Left lung (tissue), 10 donors: ENCODE measurements around the gene PTPRD. TPM values are rescaled to one million over a fixed set of nuclear protein-coding genes. Genes with fewer than 3 reads are reported as not detected.

Experiments used
- ATAC-seq: fragments of 200-7000 bp; cut with Tn5 transposase; one replicate; pipeline ENCODE4 v1.9.1; 2020; ENCODE audit warnings: moderate library complexity
- DNase-seq, 4 donors: peaks; one replicate each; pipeline ENCODE4 v3.0.0-alpha.2; 2013 to 2020
- H3K27ac ChIP-seq, 2 donors: fragments of 200-600 bp; sonication (generic) in 1 of 2; one replicate each; pipeline versions ENCODE4 v1.5.0 to v1.8.0; 2020 to 2021
- H3K27me3 ChIP-seq, 2 donors: fragments of 200-600 bp; sonication (generic) in 1 of 2; one replicate each; pipeline versions ENCODE4 v1.5.0 to v1.8.0; 2020 to 2021
- H3K36me3 ChIP-seq, 2 donors: fragments of 200-600 bp; sonication (generic) in 1 of 2; one replicate each; pipeline versions ENCODE4 v1.5.0 to v1.8.0; 2020 to 2021
- H3K4me1 ChIP-seq, 2 donors: fragments of 200-600 bp; one replicate each; pipeline ENCODE4 v1.8.0; 2021
- H3K4me3 ChIP-seq, 2 donors: fragments of 200-600 bp; sonication (generic) in 1 of 2; one replicate each; pipeline versions ENCODE4 v1.5.0 to v1.8.0; 2020 to 2021; ENCODE audit warnings: mild to moderate bottlenecking in 1 of 2
- H3K9me3 ChIP-seq, 2 donors: fragments of 200-600 bp; sonication (generic) in 1 of 2; one replicate each; pipeline versions ENCODE4 v1.5.0 to v1.8.0; 2020 to 2021
- intact Hi-C, 2 donors: fragments of 100-400 bp; cut with DNase I; formaldehyde crosslinking; loops; one replicate each; pipeline versions ENCODE4 v1.11.2 to v1.14.2; 2022
- polyA plus RNA-seq, 6 donors: library from polyadenylated mRNA; unstranded; fragments of 120-200 nt; gene quantifications; one replicate each; pipeline ENCODE4 v1.2.1, GENCODE V29; 2013; ENCODE audit not compliant: insufficient read length in 6 of 6
- total RNA-seq, 2 donors: library from RNA; stranded (reverse); fragmentation: NEBNext Ultra II Directional; extraction: Animal tissue kit (Norgen Biotek cat#: 25700); gene quantifications; one replicate each; pipeline ENCODE4 v1.2.1, GENCODE V29; 2021
- TF ChIP-seq, protein P1 (sequence below), 2 donors: fragments of 200-600 bp; sonication (generic) in 1 of 2; IDR thresholded peaks; one replicate each; pipeline versions ENCODE4 v1.5.0 to v1.8.0; 2021; ENCODE audit warnings: antibody characterized with exemption in 2 of 2
- donor health status: DM: no; HTN: yes; CAD: no.
- donor health status: DM: no; HTN: no; CAD: no.

PTPRD gene
- total and polyA plus RNA-seq, 8 donors, result 24.2 to 167 (median 139) TPM

- intact Hi-C loops, result no loop called here
- H3K4me3 ChIP-seq, result no peak overlapping the region
- H3K36me3 ChIP-seq, result no peaks in the 10 kb centered on the region
- H3K27ac ChIP-seq, result no peak overlapping the region
- H3K9me3 ChIP-seq, result no peaks in the 10 kb centered on the region
- H3K27me3 ChIP-seq, result no peaks in the 10 kb centered on the region
- no peaks in the 10 kb centered on the region for H3K4me1 ChIP-seq
- DNase-seq, result no peak
- TF ChIP-seq, protein P1, sequence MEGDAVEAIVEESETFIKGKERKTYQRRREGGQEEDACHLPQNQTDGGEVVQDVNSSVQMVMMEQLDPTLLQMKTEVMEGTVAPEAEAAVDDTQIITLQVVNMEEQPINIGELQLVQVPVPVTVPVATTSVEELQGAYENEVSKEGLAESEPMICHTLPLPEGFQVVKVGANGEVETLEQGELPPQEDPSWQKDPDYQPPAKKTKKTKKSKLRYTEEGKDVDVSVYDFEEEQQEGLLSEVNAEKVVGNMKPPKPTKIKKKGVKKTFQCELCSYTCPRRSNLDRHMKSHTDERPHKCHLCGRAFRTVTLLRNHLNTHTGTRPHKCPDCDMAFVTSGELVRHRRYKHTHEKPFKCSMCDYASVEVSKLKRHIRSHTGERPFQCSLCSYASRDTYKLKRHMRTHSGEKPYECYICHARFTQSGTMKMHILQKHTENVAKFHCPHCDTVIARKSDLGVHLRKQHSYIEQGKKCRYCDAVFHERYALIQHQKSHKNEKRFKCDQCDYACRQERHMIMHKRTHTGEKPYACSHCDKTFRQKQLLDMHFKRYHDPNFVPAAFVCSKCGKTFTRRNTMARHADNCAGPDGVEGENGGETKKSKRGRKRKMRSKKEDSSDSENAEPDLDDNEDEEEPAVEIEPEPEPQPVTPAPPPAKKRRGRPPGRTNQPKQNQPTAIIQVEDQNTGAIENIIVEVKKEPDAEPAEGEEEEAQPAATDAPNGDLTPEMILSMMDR (IDR thresholded peaks at IDR 0.05), result no peak
- ATAC-seq, result no peak
Measured at GRCh38 chr9:9299134-9299533, 1313.7 kb downstream of the PTPRD start.

- DNase-seq (no peak), ATAC-seq (no peak)
- Histone ChIP-seq H3K36me3 (no peaks in the 10 kb centered on the region), H3K27me3 (no peaks in the 10 kb centered on the region), H3K9me3 (no peaks in the 10 kb centered on the region), H3K4me3 (no peak overlapping the region), H3K4me1 (no peaks in the 10 kb centered on the region), H3K27ac (no peak overlapping the region)
- intact Hi-C loops, result no loop called here
- TF ChIP-seq, protein P1 (IDR thresholded peaks at IDR 0.05), result no peak
Measured at GRCh38 chr9:9286001-9286400, 1326.8 kb downstream of the PTPRD start.

- no peak for ATAC-seq
- H3K36me3 ChIP-seq, result no peaks in the 10 kb centered on the region
- DNase-seq, result no peak
- intact Hi-C loops, result no loop called here
- no peak overlapping the region for H3K4me3 ChIP-seq
- H3K9me3 ChIP-seq, result no peaks in the 10 kb centered on the region
- no peaks in the 10 kb centered on the region for H3K27me3 ChIP-seq
- TF ChIP-seq, protein P1 (IDR thresholded peaks at IDR 0.05), result no peak
- no peak overlapping the region for H3K27ac ChIP-seq
- H3K4me1 ChIP-seq, result no peaks in the 10 kb centered on the region
Measured at GRCh38 chr9:9284201-9284600, 1328.6 kb downstream of the PTPRD start.

DNA sequence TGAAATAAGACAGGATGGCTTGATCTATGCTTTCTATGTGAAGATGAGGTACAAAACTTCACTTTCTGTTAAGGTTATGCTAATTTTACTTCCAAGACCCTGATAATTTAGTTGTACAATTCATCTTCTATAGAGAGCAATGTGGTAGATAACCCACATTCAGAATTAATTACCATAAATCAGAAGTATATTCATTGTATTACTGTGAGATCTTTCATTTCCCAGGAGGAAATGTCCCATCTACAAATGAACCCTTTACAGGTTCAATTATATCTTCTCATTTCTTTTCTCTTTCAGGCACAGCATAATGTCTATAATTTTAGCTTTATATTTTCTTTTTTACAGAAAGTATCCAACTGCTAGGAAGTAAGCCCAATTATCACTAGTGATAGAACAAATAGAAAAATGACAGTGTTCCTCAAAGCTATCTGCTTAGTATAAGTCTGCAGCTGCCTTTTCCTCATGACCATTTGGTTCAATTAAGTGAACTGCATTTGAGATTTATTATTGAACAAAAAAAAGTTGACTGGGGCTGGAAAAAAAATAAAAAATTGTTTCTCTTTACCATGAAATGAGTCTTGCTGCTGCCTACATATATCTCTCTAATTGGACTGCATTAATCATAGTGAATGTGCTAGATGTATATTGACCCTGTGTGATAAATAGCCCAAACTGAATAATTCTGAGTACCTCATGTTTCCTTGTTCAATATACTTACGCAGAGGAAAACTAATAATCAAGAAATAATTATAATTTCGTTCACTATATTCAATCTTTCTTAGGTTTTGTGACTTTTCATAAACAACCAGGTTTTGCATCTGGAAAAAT is 1329.4 kb downstream of the PTPRD start:
- Histone ChIP-seq H3K27me3 (no peaks in the 10 kb centered on the region), H3K4me1 (no peaks in the 10 kb centered on the region), H3K36me3 (no peaks in the 10 kb centered on the region), H3K4me3 (no peak overlapping the region), H3K27ac (no peak overlapping the region), H3K9me3 (no peaks in the 10 kb centered on the region)
- no peak for DNase-seq
- intact Hi-C loops, result no loop called here
- TF ChIP-seq, protein P1 (IDR thresholded peaks at IDR 0.05), result no peak
- ATAC-seq, result no peak

DNA sequence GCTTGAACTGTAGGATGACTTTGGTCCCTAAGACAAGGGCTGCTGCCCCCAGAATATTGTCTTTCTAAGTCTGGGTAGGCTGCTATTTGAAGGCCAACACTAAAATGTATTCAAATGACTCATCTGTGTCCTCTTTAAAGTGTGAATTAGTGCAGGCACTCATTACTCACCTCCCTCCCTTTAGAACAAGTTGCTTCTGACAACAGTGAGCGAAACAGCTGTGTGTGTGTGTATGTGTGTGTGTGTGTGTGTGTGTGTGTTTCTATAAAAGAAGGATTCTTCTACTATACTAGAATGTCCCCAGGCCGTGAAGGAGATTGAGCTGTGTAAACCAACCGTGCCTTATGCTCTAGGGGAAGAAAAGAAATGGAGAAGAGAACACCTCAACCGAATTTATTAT is 1337.2 kb downstream of the PTPRD start:
- no peak for ATAC-seq
- H3K36me3 ChIP-seq, result no peaks in the 10 kb centered on the region
- no peaks in the 10 kb centered on the region for H3K9me3 ChIP-seq
- no peaks in the 10 kb centered on the region for H3K4me1 ChIP-seq
- TF ChIP-seq, protein P1 (IDR thresholded peaks at IDR 0.05), result no peak
- H3K27me3 ChIP-seq, result no peaks in the 10 kb centered on the region
- no peak for DNase-seq
- H3K27ac ChIP-seq, result no peak overlapping the region
- intact Hi-C loops, result no loop called here
- H3K4me3 ChIP-seq, result no peak overlapping the region
